HG03103 (cell line): Measurements from ENCODE around the gene MYO3B.
"Not testable (repeated sequence)": the region's sequence is repeated elsewhere in the genome, so short reads cannot be mapped to it uniquely, and the experiment has no call there.

ENCODE experiments used
- ATAC-seq: cut with Tn5 transposase; IDR thresholded peaks from one replicate; pipeline ENCODE4 v1.9.1; 2021; ENCODE audit warnings: low read depth; ENCODE audit not compliant: unreplicated experiment

MYO3B gene

GRCh38 chr2:170455617-170456426, 277.9 kb downstream of the MYO3B start:
- ATAC-seq, result no peak

DNA sequence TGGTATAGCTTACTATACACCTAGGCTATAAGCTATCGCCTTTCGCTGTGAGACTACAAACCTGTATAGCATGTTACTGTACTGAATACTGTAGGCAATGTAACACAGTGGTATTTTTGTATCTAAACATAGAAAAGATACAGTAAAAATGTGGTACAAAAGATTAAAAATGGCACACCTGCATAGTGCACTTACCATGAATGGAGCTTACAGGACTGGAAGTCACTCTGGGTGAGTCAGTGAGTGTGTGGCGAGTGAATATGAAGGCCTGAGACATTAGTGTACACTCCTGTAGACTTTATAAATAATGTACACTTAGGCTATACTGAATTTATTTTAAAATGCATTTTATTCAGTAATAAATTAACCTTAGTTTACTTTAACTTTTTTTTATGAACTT, 279.0 kb downstream of the MYO3B start:
- ATAC-seq, result no peak

DNA sequence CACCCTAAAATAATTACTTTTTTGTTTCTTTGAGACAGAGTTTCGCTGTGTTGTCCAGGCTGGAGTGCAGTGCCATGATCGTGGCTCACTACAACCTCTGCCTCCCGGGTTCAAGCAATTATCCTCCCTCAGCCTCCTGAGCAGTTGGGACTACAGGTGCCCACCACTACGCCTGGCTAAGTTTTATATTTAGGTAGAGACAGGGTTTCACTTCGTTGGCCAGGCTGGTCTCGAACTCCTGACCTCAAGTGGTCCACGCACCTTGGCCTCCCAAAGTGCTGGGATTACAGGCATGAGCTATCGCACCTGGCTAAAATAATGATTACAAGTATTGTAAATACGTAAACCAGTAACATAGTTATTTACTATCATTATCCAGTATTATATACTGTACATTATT, 279.8 kb downstream of the MYO3B start:
- ATAC-seq, result no peak

GRCh38 chr2:170461889-170462288, 283.9 kb downstream of the MYO3B start:
- no peak for ATAC-seq

- ATAC-seq, result no peak
Observed at GRCh38 chr2:170462433-170463205, 284.7 kb downstream of the MYO3B start.

DNA sequence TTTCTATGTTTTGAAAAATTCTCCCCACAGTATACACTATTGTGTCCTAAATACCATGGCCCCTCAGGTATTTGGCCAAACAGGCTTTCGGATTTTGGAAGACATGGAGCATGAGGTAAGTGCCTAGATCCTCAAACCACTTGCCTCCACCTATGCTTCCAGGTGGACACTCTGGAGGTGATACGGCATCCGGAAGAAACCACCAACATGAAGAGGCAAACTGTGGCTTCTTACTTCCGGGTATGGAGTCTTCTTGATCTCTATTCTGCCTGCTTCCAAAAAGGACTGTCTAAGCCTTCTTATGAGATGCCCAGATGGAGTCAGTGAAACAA, 285.2 kb downstream of the MYO3B start:
- no peak for ATAC-seq

GRCh38 chr2:170464268-170464667, 286.3 kb downstream of the MYO3B start:
- ATAC-seq, result no peak

GRCh38 chr2:170465241-170465640, 287.3 kb downstream of the MYO3B start:
- ATAC-seq, result no peak

GRCh38 chr2:170466632-170467031, 288.7 kb downstream of the MYO3B start:
- no peak for ATAC-seq

DNA sequence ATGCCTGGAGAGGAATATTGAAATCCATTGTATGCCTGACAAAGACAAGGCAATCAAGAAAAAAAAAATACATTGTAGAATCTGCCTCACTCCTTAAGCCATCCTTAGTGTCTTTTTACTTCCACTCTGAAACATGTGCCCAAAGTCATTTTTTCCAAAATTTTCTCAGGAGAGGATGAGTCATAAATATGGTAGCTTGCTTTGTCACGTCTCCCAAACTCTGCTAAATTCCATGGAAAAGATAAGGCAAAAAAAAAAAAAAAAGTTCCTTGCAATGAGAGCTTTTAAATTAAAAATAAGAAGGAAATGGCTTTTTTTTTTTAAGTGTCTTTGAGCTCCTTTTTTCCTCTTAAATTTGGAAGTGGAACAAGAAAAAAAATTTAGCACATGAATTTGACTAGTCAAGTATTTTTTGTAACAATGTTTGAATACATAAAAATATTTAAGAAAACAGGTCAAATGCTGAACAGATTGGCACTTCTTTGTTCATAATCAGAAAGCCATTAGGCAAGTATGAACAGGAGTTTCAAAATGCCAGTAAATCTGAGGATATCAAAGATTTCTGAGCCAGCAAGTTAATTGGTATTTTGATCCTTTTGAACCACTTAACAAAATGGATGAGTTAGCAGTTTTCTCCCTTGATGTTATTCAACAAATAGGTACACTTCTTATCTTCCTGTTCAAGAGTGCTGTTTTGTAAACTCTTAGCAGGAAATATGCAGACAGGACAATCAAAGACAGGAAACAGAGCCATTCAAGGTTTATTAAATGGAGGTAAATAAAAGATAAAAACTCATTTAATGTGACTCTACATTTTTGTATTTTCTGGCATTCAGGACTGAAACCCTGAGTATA, 289.8 kb downstream of the MYO3B start:
- no peak for ATAC-seq

GRCh38 chr2:170468557-170468956, 290.6 kb downstream of the MYO3B start:
- ATAC-seq, result no peak

GRCh38 chr2:170472498-170472897, 294.6 kb downstream of the MYO3B start:
- not testable (repeated sequence) for ATAC-seq

GRCh38 chr2:170475878-170476277, 297.9 kb downstream of the MYO3B start:
- ATAC-seq, result no peak

DNA sequence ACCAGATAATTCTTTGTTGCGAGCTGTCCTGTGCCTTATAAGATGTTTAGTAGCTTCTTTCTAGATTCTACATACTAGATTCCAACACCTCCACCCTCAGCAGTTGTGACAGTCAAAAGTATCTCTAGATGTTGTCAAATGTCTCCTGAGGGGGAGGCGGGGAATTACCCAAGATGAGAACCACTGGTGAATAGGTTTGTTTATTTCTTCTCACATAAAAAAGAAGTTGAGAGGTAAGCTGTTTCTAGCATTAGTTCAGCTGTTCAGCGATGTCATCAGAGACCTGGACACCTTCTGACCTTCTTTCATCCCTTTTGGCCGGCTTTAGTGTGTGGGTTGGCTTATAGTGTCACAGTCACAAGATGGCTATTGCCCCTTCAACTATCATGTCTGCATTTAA, 299.7 kb downstream of the MYO3B start:
- ATAC-seq, result no peak

GRCh38 chr2:170481201-170481600, 303.3 kb downstream of the MYO3B start:
- no peak for ATAC-seq

DNA sequence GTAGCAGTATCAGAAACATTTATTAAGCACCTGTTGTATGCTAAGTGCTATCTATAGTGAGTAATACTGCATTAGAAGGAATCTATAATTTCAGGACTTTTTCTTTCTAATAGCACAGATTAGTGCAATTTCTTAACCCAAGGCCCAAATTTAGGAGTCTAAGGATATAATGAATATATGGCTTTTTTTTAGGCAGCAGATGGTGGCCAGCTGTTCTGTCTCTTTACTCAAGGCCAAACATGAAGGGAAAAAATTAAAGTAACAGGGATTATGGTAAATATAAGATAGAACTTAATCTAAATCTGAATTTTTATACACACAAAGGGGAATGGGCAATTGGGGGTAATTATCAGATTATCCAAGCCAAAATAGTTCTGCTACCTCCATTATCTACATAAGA, 306.6 kb downstream of the MYO3B start:
- no peak for ATAC-seq

DNA sequence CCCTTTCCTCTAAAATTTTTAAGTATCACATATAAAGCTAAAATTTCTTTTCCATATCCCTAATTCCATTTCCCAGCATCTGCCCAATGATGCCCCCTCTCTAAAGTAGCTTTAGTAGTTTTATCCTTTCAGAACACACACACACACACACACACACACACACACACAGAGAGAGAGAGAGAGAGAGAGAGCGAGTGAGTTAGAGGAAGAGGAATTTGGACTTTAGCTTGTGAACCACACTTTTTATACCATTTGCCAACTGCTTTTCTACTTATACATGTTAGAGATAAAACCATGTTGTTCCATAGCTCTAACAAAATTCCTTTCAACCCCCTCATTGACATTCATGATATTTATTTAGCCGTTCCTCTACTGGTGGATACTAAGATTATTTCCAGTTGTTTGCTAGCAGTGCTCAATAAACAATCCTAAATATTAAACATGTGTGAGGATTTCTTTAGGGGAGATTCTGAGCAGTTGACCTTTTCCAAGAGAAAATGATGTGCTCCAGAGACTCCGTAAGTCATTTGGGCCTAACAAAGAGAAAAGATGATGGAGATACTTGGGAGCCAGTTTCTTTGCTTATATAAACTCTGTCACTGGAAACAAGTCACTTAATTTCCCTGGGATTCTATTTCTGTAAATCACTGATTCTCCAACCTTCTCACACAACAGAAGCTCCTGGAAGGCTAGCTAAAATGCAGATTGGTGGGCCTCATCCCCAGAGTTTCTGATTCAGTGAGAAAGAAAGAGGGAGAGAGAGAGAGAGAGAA, 307.5 kb downstream of the MYO3B start:
- ATAC-seq, result no peak

DNA sequence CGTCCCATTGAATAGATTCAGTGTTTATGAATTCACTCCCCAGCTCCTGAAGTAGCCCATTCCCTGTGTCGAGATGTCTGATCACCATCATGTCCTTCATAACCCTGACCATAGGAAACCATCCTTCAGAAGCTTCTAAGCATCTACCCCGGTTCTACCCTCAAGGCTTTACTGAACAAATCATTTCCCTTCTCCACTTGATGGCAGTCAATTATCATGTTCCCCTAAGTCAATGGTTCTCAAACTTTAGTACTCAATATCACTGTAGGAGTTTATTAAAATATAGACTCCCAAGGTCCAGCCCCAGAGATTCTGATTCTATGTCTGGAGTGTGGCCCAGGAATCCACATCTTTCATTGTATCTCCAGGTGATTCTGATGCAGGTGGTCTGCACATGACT, 308.8 kb downstream of the MYO3B start:
- ATAC-seq, result no peak

GRCh38 chr2:170488807-170489206, 310.9 kb downstream of the MYO3B start:
- ATAC-seq, result no peak

- no peak for ATAC-seq
Observed at GRCh38 chr2:170492010-170492409, 314.1 kb downstream of the MYO3B start.
